Omental fat pad (tissue), 4 donors: ENCODE results near the gene NINJ1. TPM values are rescaled to one million over a fixed set of nuclear protein-coding genes. Genes with fewer than 3 reads are reported as not detected.

ENCODE experiments used
- ATAC-seq: fragments of 150-250 bp; one replicate; pipeline ENCODE4 v1.9.1; 2016; ENCODE audit warnings: mild to moderate bottlenecking, moderate library complexity; ENCODE audit not compliant: low FRiP score
- DNase-seq: peaks from one replicate; pipeline ENCODE4 v3.0.0-alpha.2; 2019; ENCODE audit warnings: low spot score
- total RNA-seq, 4 donors: library from RNA; depleted of rRNA; stranded (reverse); fragments of >200 nt; gene quantifications; one replicate each; pipeline ENCODE4 v1.1.0, GENCODE V29; 2016
- TF ChIP-seq, protein P1 (sequence below), 3 donors: fragments of 450-650 bp; IDR thresholded peaks; one replicate each; pipeline ENCODE4 v1.5.1; 2016 to 2017; ENCODE audit warnings: antibody characterized with exemption in 3 of 3, mild to moderate bottlenecking in 3 of 3, moderate library complexity in 2 of 3

The NINJ1 gene
- total RNA-seq, 4 donors from 2014 or later, result 63.3 to 137 (median 104) TPM

DNA sequence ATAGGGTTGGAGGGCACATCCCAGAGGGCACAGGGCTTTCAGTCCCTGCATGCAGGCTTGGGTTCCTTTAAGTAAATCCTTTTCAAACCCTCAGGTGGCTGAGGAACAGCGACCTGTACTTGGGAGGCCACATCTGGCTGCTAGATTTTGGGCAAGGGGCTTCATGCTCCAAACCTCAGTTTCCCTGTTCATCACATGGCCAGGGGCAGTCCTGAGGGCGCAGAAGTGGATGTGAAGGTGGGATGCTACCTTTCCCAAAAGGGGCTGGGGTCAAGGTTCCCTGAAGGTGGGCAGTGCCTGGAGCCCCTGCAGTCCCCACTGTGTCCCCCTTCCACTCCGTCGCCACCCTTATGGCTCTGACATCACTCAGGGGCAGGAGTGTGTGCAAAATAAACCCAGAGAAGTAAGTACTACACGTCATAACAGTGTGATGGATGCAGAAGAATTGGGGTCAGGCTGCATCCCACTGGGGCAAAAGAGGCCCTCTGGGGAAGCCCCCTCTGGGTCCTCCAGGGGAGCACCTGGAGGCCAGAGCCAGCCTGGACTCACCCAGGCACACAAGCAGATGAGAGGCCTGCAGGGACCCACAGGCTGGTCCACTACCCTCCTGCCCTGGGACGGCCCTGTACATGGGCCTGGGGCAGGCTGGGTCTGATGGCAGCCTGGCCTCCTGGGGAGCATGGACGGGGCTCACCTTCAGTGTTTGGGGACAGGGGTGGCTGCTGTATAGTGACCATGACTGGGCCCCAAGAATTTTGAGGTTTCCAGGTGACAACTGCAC is 40.0 kb downstream of the NINJ1 start:
- ATAC-seq (no peak), DNase-seq (peak; percentile 18)
- TF ChIP-seq, protein P1, sequence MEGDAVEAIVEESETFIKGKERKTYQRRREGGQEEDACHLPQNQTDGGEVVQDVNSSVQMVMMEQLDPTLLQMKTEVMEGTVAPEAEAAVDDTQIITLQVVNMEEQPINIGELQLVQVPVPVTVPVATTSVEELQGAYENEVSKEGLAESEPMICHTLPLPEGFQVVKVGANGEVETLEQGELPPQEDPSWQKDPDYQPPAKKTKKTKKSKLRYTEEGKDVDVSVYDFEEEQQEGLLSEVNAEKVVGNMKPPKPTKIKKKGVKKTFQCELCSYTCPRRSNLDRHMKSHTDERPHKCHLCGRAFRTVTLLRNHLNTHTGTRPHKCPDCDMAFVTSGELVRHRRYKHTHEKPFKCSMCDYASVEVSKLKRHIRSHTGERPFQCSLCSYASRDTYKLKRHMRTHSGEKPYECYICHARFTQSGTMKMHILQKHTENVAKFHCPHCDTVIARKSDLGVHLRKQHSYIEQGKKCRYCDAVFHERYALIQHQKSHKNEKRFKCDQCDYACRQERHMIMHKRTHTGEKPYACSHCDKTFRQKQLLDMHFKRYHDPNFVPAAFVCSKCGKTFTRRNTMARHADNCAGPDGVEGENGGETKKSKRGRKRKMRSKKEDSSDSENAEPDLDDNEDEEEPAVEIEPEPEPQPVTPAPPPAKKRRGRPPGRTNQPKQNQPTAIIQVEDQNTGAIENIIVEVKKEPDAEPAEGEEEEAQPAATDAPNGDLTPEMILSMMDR (IDR thresholded peaks at IDR 0.05), result no peak

DNA sequence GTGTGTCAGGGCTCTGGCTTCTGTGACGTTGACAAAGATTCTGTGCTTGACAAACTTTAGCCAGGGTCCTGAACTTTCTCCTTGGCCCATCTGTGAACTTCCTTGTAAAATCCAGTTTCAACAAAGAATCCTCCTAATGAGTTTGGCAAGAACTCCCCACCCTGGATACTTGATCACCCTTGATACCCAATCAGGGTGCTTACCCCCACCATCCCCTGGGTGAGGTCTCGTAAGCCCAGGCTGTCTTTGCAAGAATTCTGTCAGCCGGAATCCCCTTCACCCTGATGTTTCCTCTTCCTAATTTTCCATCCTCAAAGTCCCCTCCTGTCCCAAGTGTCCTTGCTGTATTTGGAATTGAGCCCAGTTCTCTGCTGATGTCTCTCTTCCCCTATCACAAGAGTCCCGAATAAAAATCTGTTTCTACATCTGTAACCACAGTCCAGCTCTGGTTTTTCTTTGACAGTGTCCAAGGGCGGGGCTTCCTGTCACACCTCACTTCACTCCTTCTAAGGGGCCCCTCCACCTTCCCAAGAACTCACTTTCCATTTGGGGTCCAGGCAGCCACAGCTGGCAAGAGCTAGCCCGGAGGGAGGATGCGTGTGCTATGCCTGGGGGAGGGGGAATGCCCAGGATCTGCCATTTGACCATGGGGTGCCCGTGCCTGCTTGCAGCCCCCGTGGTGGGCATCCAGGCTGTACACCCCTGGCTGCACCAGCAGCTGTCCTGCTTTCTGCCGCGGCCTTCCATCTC is 40.7 kb downstream of the NINJ1 start:
- peak; percentile 16 for DNase-seq
- TF ChIP-seq, protein P1 (IDR thresholded peaks at IDR 0.05), result no peak
- ATAC-seq, result no peak

DNA sequence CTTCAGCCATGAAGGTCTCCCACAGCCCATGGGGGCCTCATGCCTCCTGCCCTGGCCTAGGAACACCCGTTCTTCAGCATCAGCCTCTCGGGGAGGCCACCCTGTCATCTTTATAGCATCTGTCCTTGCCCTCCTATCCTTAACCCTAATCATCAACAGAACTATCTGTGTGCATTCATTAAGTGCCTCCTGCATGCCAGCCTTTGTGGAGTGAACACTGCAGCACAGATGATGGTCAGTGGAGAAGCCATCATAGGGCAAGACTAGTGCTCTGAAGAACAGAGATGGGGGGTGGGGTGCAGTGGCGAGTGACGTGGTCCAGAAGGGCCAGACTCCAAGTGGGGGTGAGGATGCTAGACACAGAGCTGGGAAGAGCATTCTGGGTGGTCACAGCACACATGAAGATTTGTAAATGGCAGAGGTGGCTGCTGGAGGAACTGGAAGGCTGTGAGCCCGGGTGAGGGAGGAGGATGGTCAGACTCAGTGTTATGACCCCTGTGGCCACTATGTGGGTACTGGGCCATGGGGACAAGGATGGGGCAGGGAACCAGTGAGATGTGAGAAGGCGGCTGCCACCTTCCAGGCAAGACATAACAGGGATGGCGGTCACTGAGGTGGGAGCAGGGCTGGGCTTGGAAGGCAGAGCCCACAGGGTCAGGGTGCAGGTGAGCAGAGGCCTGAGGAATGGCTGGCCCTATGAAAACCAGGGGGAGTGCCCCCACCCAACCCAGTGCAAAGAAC is 41.6 kb downstream of the NINJ1 start:
- ATAC-seq (no peak), DNase-seq (peak; percentile 5)
- TF ChIP-seq, protein P1 (IDR thresholded peaks at IDR 0.05), result no peak

DNA sequence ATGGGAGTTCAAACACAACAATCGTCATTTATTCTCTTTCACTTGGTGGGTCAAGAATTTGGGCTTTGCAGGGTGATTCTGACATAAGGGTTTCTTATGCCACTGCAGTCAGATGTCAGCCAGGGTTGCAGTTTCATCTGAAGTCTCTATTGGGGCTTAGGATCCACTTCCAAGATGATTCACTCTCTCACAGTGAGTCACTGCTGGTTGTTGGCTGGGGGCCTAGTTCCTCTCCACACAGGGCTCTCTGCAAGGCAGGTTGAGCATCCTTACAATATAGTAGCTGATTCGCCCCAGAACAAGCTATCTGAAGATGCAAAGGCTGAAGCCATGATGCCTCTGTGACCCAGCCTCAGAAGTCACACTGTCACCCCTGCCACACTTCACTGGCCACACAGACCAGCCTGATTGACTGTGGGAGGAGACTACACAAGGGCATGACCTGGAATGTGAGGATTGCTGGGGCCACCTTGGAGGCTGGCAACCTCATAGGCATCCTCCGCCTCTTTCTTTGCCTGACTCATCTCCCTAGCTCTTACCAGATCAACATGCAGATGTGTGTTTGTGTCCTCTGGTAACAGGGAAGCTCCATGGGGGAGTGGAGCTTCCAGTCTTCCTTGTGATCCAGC is 42.5 kb downstream of the NINJ1 start:
- DNase-seq (no peak), ATAC-seq (no peak)
- TF ChIP-seq, protein P1 (IDR thresholded peaks at IDR 0.05), result no peak

DNA sequence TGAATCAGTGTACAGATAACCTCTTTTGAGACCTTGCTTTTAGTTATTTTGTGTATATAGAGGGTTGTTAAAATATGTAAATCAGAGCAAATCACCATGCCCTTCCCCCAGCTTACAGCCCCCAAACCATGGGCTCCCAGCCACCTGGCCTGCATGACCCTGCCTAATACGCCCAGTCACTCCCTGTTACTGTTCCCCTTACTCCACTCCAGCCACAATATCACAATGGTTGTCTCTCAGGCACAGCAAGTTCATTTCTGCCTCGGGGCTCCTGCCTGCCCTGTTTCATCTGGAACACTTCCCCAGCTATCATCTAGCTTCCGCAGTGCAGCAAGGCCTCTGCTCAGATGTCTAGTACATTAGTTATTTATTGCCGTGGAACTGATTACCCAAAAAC is 43.0 kb downstream of the NINJ1 start:
- DNase-seq, result no peak
- TF ChIP-seq, protein P1 (IDR thresholded peaks at IDR 0.05), result no peak
- ATAC-seq, result no peak

DNA sequence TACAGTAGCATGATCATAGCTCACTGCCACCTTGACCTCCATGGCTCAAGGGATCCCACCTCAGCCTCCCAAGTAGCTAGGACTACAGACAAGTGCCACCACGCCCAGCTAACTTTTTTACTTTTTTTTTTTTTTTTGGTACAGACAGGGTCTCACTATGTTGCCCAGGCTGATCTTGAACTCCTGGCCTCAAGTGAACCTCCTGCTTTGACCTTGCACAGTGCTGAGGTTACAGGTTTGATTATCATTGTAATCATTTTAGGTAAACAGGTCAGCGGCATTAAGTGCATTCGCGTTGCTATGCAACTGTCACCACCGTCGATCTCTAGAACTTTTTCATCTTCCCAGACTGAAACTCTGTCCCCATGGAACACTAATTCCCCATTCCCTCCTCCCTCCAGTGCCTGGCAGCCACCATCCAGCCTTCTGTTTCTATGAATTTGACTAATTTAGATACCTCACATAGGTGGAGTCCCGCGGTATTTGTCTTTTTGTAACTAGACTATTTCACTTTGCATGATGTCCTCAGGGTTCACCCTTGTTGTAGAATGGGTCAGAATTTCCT is 43.9 kb downstream of the NINJ1 start:
- ATAC-seq, result no peak
- DNase-seq, result no peak
- TF ChIP-seq, protein P1 (IDR thresholded peaks at IDR 0.05), result no peak
